Measurements from ENCODE around the gene AUTS2. TPM values are rescaled to one million over a fixed set of nuclear protein-coding genes. Genes with fewer than 3 reads are reported as not detected.

AUTS2 gene
- total and polyA plus RNA-seq, 4 experiments from 2014 or later = 3.4 to 35.2 (median 25.5) TPM

- intact Hi-C loops (cut with micrococcal nuclease) = no loop called here
- Mint-ChIP-seq H3K4me1 (no peaks in the 10 kb centered on the region), H3K27ac (no peak overlapping the region), H3K4me3 (no peak overlapping the region), H3K36me3 (no peaks in the 10 kb centered on the region), H3K27me3 (peaks cover 0 to under 1% of the 10 kb centered on the region in 2 donors), H3K9me3 (peaks cover 0 to 1% (median 0%) of the 10 kb centered on the region in 8 donors)
- Histone ChIP-seq H3K36me3 (ENCODE audit: insufficient read depth, low read length) (no peaks in the 10 kb centered on the region), H3K4me1 (ENCODE audit: insufficient read depth, low read length) (no peaks in the 10 kb centered on the region), H3K4me3 (ENCODE audit: low read length in 2 of 2) (no peak overlapping the region), H3K9me3 (ENCODE audit: control insufficient read depth in 1 of 2, low read length in 2 of 2) (no peaks in the 10 kb centered on the region), H3K27ac (ENCODE audit: low read depth, low read length) (no peak overlapping the region), H3K27me3 (ENCODE audit: insufficient read depth, low read length) (no peaks in the 10 kb centered on the region)
- CTCF ChIA-PET (ENCODE audit: partially characterized antibody) = no interaction called here
- POLR2A ChIA-PET (ENCODE audit: partially characterized antibody) = no interaction called here
- DNase-seq = no peak
Observed at GRCh38 chr7:69625238-69625637, 27.0 kb downstream of the AUTS2 start.

GRCh38 chr7:69625798-69626197 is 27.5 kb downstream of the AUTS2 start:
- Mint-ChIP-seq H3K4me3 (no peak overlapping the region), H3K27me3 (no peaks in the 10 kb centered on the region), H3K4me1 (no peaks in the 10 kb centered on the region), H3K9me3 (peaks cover 0 to 1% (median 0%) of the 10 kb centered on the region in 8 donors), H3K36me3 (no peaks in the 10 kb centered on the region), H3K27ac (no peak overlapping the region)
- CTCF ChIA-PET (ENCODE audit: partially characterized antibody) = no interaction called here
- no peak overlapping the region for H3K4me3 ChIP-seq (ENCODE audit: low read length in 2 of 2)
- no peak overlapping the region for H3K27ac ChIP-seq (ENCODE audit: low read depth, low read length)
- no peak for DNase-seq
- H3K27me3 ChIP-seq (ENCODE audit: insufficient read depth, low read length) = no peaks in the 10 kb centered on the region
- intact Hi-C loops (cut with micrococcal nuclease) = no loop called here
- H3K9me3 ChIP-seq (ENCODE audit: control insufficient read depth in 1 of 2, low read length in 2 of 2) = no peaks in the 10 kb centered on the region
- H3K4me1 ChIP-seq (ENCODE audit: insufficient read depth, low read length) = no peaks in the 10 kb centered on the region
- POLR2A ChIA-PET (ENCODE audit: partially characterized antibody) = no interaction called here
- no peaks in the 10 kb centered on the region for H3K36me3 ChIP-seq (ENCODE audit: insufficient read depth, low read length)

GRCh38 chr7:69630292-69630691 is 32.0 kb downstream of the AUTS2 start:
- Histone ChIP-seq H3K27me3 (ENCODE audit: insufficient read depth, low read length) (no peaks in the 10 kb centered on the region), H3K27ac (ENCODE audit: low read depth, low read length) (no peak overlapping the region), H3K4me1 (ENCODE audit: insufficient read depth, low read length) (no peaks in the 10 kb centered on the region), H3K4me3 (ENCODE audit: low read length in 2 of 2) (no peak overlapping the region), H3K9me3 (ENCODE audit: control insufficient read depth in 1 of 2, low read length in 2 of 2) (no peaks in the 10 kb centered on the region), H3K36me3 (ENCODE audit: insufficient read depth, low read length) (no peaks in the 10 kb centered on the region)
- intact Hi-C loops (cut with micrococcal nuclease) = no loop called here
- Mint-ChIP-seq H3K27me3 (no peaks in the 10 kb centered on the region), H3K27ac (no peak overlapping the region), H3K9me3 (peaks cover 0 to 3% (median 0%) of the 10 kb centered on the region in 8 donors), H3K36me3 (no peaks in the 10 kb centered on the region), H3K4me1 (no peaks in the 10 kb centered on the region), H3K4me3 (no peak overlapping the region)
- ChIA-PET POLR2A (ENCODE audit: partially characterized antibody) (no interaction called here), CTCF (ENCODE audit: partially characterized antibody) (no interaction called here)
- no peak for DNase-seq

- H3K27me3 Mint-ChIP-seq = no peaks in the 10 kb centered on the region
- Histone ChIP-seq H3K4me3 (ENCODE audit: low read length in 2 of 2) (no peak overlapping the region), H3K9me3 (ENCODE audit: control insufficient read depth in 1 of 2, low read length in 2 of 2) (no peaks in the 10 kb centered on the region), H3K4me1 (ENCODE audit: insufficient read depth, low read length) (no peaks in the 10 kb centered on the region), H3K36me3 (ENCODE audit: insufficient read depth, low read length) (no peaks in the 10 kb centered on the region), H3K27ac (ENCODE audit: low read depth, low read length) (no peak overlapping the region), H3K27me3 (ENCODE audit: insufficient read depth, low read length) (no peaks in the 10 kb centered on the region)
- ChIA-PET POLR2A (ENCODE audit: partially characterized antibody) (no interaction called here), CTCF (ENCODE audit: partially characterized antibody) (no interaction called here)
- peaks cover 0 to 3% (median 0%) of the 10 kb centered on the region in 8 donors for H3K9me3 Mint-ChIP-seq
- no peak overlapping the region for H3K4me3 Mint-ChIP-seq
- intact Hi-C loops (cut with micrococcal nuclease) = no loop called here
- H3K36me3 Mint-ChIP-seq = no peaks in the 10 kb centered on the region
- DNase-seq = no peak
- H3K27ac Mint-ChIP-seq = no peak overlapping the region
- no peaks in the 10 kb centered on the region for H3K4me1 Mint-ChIP-seq
Observed at GRCh38 chr7:69631131-69631530, 32.9 kb downstream of the AUTS2 start.

- Histone ChIP-seq H3K4me1 (ENCODE audit: insufficient read depth, low read length) (no peaks in the 10 kb centered on the region), H3K4me3 (ENCODE audit: low read length in 2 of 2) (no peak overlapping the region), H3K27ac (ENCODE audit: low read depth, low read length) (no peak overlapping the region), H3K36me3 (ENCODE audit: insufficient read depth, low read length) (no peaks in the 10 kb centered on the region), H3K27me3 (ENCODE audit: insufficient read depth, low read length) (no peaks in the 10 kb centered on the region), H3K9me3 (ENCODE audit: control insufficient read depth in 1 of 2, low read length in 2 of 2) (no peaks in the 10 kb centered on the region)
- H3K27ac Mint-ChIP-seq = no peak overlapping the region
- DNase-seq = no peak
- intact Hi-C loops (cut with micrococcal nuclease) = no loop called here
- H3K4me1 Mint-ChIP-seq = no peaks in the 10 kb centered on the region
- no peak overlapping the region for H3K4me3 Mint-ChIP-seq
- peaks cover 0 to 3% (median 0%) of the 10 kb centered on the region in 8 donors for H3K9me3 Mint-ChIP-seq
- no peaks in the 10 kb centered on the region for H3K27me3 Mint-ChIP-seq
- ChIA-PET POLR2A (ENCODE audit: partially characterized antibody) (no interaction called here), CTCF (ENCODE audit: partially characterized antibody) (no interaction called here)
- H3K36me3 Mint-ChIP-seq = no peaks in the 10 kb centered on the region
Observed at GRCh38 chr7:69632280-69632679, 34.0 kb downstream of the AUTS2 start.

GRCh38 chr7:69633122-69633831 is 35.0 kb downstream of the AUTS2 start:
- Mint-ChIP-seq H3K4me1 (no peaks in the 10 kb centered on the region), H3K27ac (no peak overlapping the region), H3K4me3 (no peak overlapping the region), H3K27me3 (no peaks in the 10 kb centered on the region), H3K9me3 (peaks cover 0 to 3% (median 0%) of the 10 kb centered on the region in 8 donors), H3K36me3 (no peaks in the 10 kb centered on the region)
- no peaks in the 10 kb centered on the region for H3K9me3 ChIP-seq (ENCODE audit: control insufficient read depth in 1 of 2, low read length in 2 of 2)
- CTCF ChIA-PET (ENCODE audit: partially characterized antibody) = no interaction called here
- intact Hi-C loops (cut with micrococcal nuclease) = no loop called here
- no peak overlapping the region for H3K27ac ChIP-seq (ENCODE audit: low read depth, low read length)
- H3K36me3 ChIP-seq (ENCODE audit: insufficient read depth, low read length) = no peaks in the 10 kb centered on the region
- no peaks in the 10 kb centered on the region for H3K4me1 ChIP-seq (ENCODE audit: insufficient read depth, low read length)
- no peak overlapping the region for H3K4me3 ChIP-seq (ENCODE audit: low read length in 2 of 2)
- POLR2A ChIA-PET (ENCODE audit: partially characterized antibody) = no interaction called here
- no peak for DNase-seq
- H3K27me3 ChIP-seq (ENCODE audit: insufficient read depth, low read length) = no peaks in the 10 kb centered on the region

GRCh38 chr7:69635555-69636185 is 37.4 kb downstream of the AUTS2 start:
- H3K36me3 Mint-ChIP-seq = no peaks in the 10 kb centered on the region
- H3K4me3 ChIP-seq (ENCODE audit: low read length in 2 of 2) = no peak overlapping the region
- H3K9me3 ChIP-seq (ENCODE audit: control insufficient read depth in 1 of 2, low read length in 2 of 2) = no peaks in the 10 kb centered on the region
- H3K4me3 Mint-ChIP-seq = no peak overlapping the region
- H3K4me1 ChIP-seq (ENCODE audit: insufficient read depth, low read length) = no peaks in the 10 kb centered on the region
- DNase-seq = no peak
- H3K27me3 ChIP-seq (ENCODE audit: insufficient read depth, low read length) = no peaks in the 10 kb centered on the region
- intact Hi-C loops (cut with micrococcal nuclease) = no loop called here
- ChIA-PET CTCF (ENCODE audit: partially characterized antibody) (no interaction called here), POLR2A (ENCODE audit: partially characterized antibody) (no interaction called here)
- H3K9me3 Mint-ChIP-seq = peaks cover 0 to 1% (median 0%) of the 10 kb centered on the region in 8 donors
- H3K27ac ChIP-seq (ENCODE audit: low read depth, low read length) = no peak overlapping the region
- H3K36me3 ChIP-seq (ENCODE audit: insufficient read depth, low read length) = no peaks in the 10 kb centered on the region
- H3K27me3 Mint-ChIP-seq = no peaks in the 10 kb centered on the region
- H3K27ac Mint-ChIP-seq = no peak overlapping the region
- no peaks in the 10 kb centered on the region for H3K4me1 Mint-ChIP-seq

Measured in CD4-positive, alpha-beta memory T cell (primary cell).